GM19035 (cell line): Measurements from ENCODE around the gene SYNJ1.
"Not testable (repeated sequence)": the region's sequence is repeated elsewhere in the genome, so short reads cannot be mapped to it uniquely, and the experiment has no call there.

ENCODE experiments used
- ATAC-seq: cut with Tn5 transposase; IDR thresholded peaks from one replicate; pipeline ENCODE4 v1.9.1; 2021; ENCODE audit not compliant: unreplicated experiment

SYNJ1 gene

GRCh38 chr21:32739946-32740345 is 12.1 kb upstream of the SYNJ1 start:
- ATAC-seq, result no peak

DNA sequence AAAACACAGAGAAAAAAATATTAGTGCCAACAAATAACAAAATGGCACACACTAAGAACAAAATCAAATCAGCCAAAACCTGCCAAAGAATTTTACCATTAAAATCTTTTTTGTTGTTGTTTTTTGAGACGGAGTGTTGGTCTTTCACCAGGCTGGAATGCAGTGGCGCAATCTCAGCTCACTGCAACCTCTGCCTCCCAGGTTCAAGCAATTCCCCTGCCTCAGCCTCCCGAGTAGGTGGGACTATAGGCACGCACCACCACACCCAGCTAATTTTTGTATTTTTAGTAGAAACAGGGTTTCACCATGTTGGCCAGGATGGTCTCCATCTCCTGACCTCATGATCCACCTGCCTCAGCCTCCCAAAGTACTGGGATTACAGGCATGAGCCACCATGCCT is 8.3 kb upstream of the SYNJ1 start:
- not testable (repeated sequence) for ATAC-seq

- ATAC-seq, result no peak
Observed at GRCh38 chr21:32735524-32735923, 7.7 kb upstream of the SYNJ1 start.

GRCh38 chr21:32733990-32734613 is 6.3 kb upstream of the SYNJ1 start:
- ATAC-seq, result no peak

- no peak for ATAC-seq
Observed at GRCh38 chr21:32733356-32733755, 5.5 kb upstream of the SYNJ1 start.

DNA sequence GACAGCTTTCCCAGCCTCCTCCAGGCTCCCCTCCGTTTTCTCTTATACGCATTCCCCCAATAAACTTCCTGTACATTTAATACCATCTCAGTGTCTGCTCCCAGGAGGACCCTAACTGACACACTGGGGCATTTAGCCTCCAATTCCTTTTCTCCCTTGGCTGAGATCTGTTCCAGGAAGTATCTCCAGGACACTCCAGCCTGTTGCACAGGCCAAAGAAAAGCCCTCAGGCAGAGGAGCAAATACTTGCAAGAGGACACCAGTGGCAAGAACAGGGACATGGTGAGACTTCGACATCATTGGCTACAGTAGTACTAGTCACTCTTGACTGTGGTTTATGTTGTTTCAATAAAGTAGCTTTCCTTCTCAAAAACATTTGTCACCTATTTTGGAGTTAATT is 4.7 kb upstream of the SYNJ1 start:
- ATAC-seq, result no peak

GRCh38 chr21:32728848-32729247 is 1.0 kb upstream of the SYNJ1 start:
- no peak for ATAC-seq

- no peak for ATAC-seq
Observed at GRCh38 chr21:32728456-32728839, 635 bp upstream of the SYNJ1 start.

DNA sequence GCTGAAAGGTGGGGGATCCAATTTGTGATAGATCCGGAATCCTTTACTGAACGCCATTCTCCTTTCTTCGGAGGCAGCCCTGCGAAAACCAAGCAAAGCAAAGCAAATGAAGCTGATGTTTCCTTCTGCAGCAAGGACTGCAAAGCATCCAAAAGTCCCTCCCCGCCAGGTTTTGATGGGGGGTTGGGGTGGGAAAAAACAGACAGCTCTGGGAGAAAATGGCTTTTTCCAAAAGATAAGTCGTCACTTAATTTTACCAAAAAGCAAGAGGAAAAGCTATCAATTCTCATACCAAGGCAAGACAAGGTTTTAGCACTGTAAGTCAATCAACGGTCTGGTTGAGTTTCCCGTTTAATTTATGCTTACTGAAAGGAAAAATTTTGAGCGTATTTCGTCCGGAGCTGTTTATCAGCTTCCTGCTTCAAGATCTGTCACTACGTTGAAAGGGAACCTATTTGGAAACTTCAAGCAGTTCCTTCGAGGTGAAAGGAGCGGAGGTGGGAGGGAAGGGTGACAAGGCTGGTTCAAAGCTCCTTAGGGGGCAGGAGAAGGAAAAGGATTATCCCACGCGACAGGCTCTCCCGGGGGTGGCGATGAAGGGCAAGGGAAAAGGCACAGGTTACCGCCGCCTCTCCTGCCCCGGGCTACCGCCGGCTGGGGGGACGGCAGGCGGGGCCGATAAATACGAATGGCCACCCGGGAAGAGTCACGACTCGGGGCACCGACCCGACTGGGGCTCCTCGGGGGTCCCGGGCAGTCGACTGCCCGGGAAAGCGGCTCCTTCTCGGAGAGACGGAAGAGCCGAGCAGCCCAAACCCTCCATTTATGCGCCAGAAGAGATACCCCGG is 750 bp downstream of the SYNJ1 start:
- ATAC-seq, result peak; percentile 23

- no peak for ATAC-seq
Observed at GRCh38 chr21:32719085-32719484, 8.7 kb downstream of the SYNJ1 start.

DNA sequence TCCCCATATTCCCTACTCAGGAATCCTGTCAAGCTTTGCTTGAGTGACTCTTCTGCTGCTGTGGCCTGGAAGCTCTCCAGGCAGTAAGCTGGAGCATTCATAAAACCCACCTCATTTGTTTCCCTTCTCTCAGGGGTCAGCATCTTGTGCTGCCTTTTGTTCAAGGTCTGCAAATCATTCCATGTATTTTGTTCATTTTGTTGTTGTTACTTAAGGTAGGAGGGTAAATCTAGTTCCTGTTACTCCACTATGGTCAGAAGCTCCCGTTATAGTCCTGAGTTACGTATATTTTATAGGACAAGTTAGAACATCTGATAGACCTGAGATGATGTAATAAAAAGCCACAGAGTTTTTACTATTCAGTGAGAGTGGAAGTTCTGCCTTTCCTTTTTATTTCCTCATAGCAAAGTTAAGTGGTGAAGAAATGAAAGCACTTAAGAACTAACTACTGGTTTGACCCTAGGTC is 9.9 kb downstream of the SYNJ1 start:
- ATAC-seq, result no peak

DNA sequence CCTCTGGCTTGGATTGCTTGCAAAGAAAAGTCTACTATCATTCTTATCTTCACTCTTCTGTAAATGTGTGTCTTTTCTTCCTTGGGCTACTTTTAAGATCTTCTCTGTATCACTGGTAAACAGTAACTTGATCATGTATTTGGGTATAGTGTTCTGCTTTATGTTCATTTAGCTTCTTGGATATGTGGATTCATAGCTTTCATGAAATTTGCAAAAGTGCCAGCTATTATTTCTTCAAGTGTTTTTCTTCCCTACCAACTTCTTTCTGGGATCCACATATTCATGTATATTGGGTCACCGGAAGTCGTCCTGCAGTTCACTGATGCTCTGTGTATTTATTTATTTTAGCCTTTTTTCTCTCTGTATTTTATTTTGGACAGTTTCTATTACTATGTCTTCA is 11.3 kb downstream of the SYNJ1 start:
- no peak for ATAC-seq

DNA sequence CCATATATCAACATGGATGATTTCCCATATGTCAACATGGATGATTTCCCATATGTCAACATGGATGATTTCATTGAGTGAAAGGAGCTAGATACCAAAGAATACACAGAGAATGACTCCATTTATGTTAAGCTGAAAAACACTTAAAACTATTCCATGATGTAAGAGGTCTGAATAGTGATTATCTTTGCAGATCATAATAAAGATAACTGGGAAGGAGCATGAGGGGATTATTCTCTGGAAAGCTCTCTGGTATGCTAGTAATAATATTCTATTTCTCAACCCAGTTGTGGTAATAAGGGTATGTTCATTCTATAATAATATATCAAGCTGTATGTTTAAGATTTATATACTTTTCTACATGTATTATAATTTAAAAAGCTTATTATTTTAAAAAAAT is 14.1 kb downstream of the SYNJ1 start:
- ATAC-seq, result no peak

DNA sequence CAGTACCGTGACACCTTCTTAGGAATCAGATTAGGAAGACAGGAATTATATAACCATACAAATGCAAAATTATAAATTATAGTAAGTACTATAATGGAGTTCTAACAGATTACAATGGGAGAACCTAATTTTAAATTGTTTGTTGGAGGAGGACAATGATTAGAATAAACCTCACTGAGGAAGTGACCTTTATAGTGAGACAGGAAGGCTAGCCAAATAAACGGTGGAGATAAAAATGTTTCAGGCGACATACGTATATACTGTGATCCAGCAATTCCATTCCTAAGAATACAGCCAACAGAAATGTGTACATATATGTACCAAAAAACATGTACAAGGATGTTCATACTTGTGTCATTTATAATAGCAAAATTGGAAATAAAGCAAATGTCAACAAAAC is 15.2 kb downstream of the SYNJ1 start:
- ATAC-seq, result no peak

DNA sequence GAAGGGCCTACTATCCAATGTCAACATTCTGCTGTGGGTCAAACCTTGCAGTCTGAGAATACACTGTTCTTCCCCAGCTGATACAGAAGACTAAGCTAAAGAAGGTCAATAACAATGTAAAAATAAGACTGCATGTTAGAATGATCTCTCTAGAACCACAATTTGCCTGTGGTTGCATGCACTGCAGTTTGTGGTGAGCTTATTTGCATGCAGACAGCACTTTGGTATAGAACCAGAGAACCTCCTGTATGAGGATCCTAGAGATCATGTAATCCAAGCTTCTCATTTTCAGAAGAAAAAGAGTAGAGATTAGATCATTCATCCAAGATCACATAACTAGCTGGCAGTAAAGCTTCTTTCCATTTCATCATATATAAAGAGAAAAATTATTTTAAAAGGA is 15.8 kb downstream of the SYNJ1 start:
- ATAC-seq, result peak; percentile 98

GRCh38 chr21:32710987-32711386 is 16.8 kb downstream of the SYNJ1 start:
- no peak for ATAC-seq

- no peak for ATAC-seq
Observed at GRCh38 chr21:32710069-32710784, 17.6 kb downstream of the SYNJ1 start.

- no peak for ATAC-seq
Observed at GRCh38 chr21:32708069-32708468, 19.7 kb downstream of the SYNJ1 start.

GRCh38 chr21:32705901-32706300 is 21.9 kb downstream of the SYNJ1 start:
- ATAC-seq, result no peak

DNA sequence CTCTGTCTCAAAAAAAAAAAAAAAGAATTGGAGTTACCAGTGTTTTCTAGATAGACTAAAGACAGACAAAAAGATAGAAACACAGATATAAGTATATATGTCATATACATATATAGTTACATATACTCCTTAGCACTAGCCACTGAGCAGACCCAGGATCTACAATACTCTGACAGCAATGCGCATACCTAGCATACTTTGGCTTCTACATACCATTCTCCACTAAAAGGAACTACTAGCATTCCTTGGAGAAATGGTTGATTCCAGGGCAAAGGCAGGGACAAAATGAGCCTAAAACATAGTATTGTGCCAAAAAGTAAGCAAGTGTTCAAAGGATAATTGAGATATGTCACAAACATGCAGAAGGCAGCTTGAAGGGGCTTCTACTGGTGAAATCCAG is 22.7 kb downstream of the SYNJ1 start:
- no peak for ATAC-seq

GRCh38 chr21:32702702-32703101 is 25.1 kb downstream of the SYNJ1 start:
- ATAC-seq, result no peak
